ENCODE data around the gene CLASP2.

DNA sequence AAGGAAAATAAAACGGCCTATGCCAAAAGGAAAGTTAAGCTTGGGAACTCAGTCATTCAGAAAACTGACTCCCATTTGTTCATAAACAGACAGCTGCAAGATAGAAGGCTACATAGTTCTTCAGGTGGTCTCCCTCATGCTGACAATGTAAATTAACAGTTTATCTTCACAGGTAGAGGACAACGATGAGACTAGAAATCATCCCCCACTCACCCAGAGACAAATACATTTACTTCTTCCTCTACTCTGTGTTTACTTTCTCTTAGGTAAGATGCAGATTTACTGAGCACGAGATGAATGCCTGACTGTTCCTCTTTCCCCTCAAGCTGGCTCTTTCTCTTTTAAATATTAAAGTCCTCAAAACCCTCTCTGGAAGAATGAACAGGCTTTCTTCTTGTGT, 160.2 kb downstream of the CLASP2 start:
- TF ChIP-seq CTCF (IDR thresholded peaks at IDR 0.05; ENCODE audit: low read length) (no peak), EZH2 (optimal IDR thresholded peaks at IDR 0.05; ENCODE audit: low read depth, low read length) (no peak), EZH2phosphoT487 (IDR thresholded peaks at IDR 0.05; ENCODE audit: low read length) (no peak)

All from MM.1S (cell line).